Testis (tissue), 2 donors: Measurements from ENCODE around the gene STX18.

Experiments
- CTCF ChIP-seq, 3 experiments: fragments of 450-650 bp in 2 of 3; fragments of 200-600 bp in 1 of 3; sonication (generic) in 1 of 3; IDR thresholded peaks; one replicate each; pipeline ENCODE4 v1.5.1; 2016 to 2019; ENCODE audit warnings: antibody characterized with exemption in 3 of 3, mild to moderate bottlenecking in 2 of 3, moderate library complexity in 1 of 3
- POLR2A ChIP-seq: fragments of 450-650 bp; IDR thresholded peaks from one replicate; pipeline ENCODE4 v1.6.1; 2017; ENCODE audit warnings: antibody characterized with exemption, mild to moderate bottlenecking, moderate library complexity

DNA sequence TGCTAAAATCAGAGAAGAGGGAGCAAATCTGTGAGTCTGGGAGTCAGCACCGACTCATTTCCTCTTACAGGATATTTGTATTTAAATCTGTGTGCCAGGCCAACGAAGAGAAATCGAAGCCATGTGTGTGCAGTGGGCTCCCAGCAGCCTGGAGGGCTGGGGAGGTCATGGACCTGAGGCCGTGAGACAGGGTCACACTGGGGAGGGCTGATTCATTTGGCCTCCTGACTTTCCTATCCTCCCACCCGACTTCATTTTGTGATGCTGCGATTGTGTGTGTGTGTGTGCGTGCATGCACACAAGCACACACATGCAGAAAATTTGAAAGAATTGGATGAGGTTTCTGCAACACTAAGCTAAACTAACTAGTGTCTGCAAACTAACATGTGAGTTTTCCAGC, 48.7 kb upstream of the STX18 start:
- TF ChIP-seq CTCF (IDR thresholded peaks at IDR 0.05) = no peak
- no peak for TF ChIP-seq POLR2A
